GM18951 (cell line): ENCODE results near the gene PRDM16.

ENCODE experiments used
- POLR2A ChIP-seq: IDR thresholded peaks from 4 replicates; pipeline ENCODE4 v1.6.1; 2011; ENCODE audit warnings: mild to moderate bottlenecking; ENCODE audit not compliant: insufficient read length, insufficient read depth; ENCODE audit errors: extremely low read depth
- in situ Hi-C: fragments of 300-500 bp; cut with MboI; formaldehyde crosslinking; loops from one replicate; pipeline ENCODE4 v1.12.0; 2022; ENCODE audit warnings: low sequenced_read_pairs, mixed read lengths, inconsistent platforms; ENCODE audit not compliant: unreplicated experiment

Gene PRDM16

GRCh38 chr1:3035563-3036446 is 33.2 kb upstream of the PRDM16 start:
- no peak for TF ChIP-seq POLR2A

GRCh38 chr1:3036447-3037280 is 32.3 kb upstream of the PRDM16 start:
- in situ Hi-C loops = no loop called here
- no peak for TF ChIP-seq POLR2A

More at GRCh38 chr1:3035563-3036446, 33.2 kb upstream of the PRDM16 start:
- in situ Hi-C loops = no loop called here

- no peak for TF ChIP-seq POLR2A
- in situ Hi-C loops = no loop called here
Observed at GRCh38 chr1:3037281-3038040, 31.5 kb upstream of the PRDM16 start.

GRCh38 chr1:3038113-3038551 is 30.9 kb upstream of the PRDM16 start:
- in situ Hi-C loops = no loop called here
- TF ChIP-seq POLR2A = no peak

GRCh38 chr1:3038571-3039181 is 30.3 kb upstream of the PRDM16 start:
- in situ Hi-C loops = no loop called here
- TF ChIP-seq POLR2A = no peak

GRCh38 chr1:3040004-3040403 is 29.0 kb upstream of the PRDM16 start:
- in situ Hi-C loops = no loop called here
- TF ChIP-seq POLR2A = no peak

GRCh38 chr1:3042481-3042880 is 26.5 kb upstream of the PRDM16 start:
- in situ Hi-C loops = no loop called here
- no peak for TF ChIP-seq POLR2A

GRCh38 chr1:3049164-3049563 is 19.8 kb upstream of the PRDM16 start:
- TF ChIP-seq POLR2A = no peak
- in situ Hi-C loops = no loop called here

GRCh38 chr1:3049905-3050304 is 19.1 kb upstream of the PRDM16 start:
- TF ChIP-seq POLR2A = no peak
- in situ Hi-C loops = no loop called here

GRCh38 chr1:3050603-3051002 is 18.4 kb upstream of the PRDM16 start:
- no peak for TF ChIP-seq POLR2A
- in situ Hi-C loops = no loop called here

- TF ChIP-seq POLR2A = no peak
- in situ Hi-C loops = no loop called here
Observed at GRCh38 chr1:3051270-3052268, 17.4 kb upstream of the PRDM16 start.
